ENCODE measurements around the gene CIAPIN1. TPM values are rescaled to one million over a fixed set of nuclear protein-coding genes. Genes with fewer than 3 reads are reported as not detected.
A peak's percentile ranks its signal among the peaks of the same experiment; 100 is the strongest.

CIAPIN1 gene
- total and polyA plus RNA-seq, 2 of the 4 experiments (the other 2 are of a cell fraction): 41.6 to 47.7 TPM

DNA sequence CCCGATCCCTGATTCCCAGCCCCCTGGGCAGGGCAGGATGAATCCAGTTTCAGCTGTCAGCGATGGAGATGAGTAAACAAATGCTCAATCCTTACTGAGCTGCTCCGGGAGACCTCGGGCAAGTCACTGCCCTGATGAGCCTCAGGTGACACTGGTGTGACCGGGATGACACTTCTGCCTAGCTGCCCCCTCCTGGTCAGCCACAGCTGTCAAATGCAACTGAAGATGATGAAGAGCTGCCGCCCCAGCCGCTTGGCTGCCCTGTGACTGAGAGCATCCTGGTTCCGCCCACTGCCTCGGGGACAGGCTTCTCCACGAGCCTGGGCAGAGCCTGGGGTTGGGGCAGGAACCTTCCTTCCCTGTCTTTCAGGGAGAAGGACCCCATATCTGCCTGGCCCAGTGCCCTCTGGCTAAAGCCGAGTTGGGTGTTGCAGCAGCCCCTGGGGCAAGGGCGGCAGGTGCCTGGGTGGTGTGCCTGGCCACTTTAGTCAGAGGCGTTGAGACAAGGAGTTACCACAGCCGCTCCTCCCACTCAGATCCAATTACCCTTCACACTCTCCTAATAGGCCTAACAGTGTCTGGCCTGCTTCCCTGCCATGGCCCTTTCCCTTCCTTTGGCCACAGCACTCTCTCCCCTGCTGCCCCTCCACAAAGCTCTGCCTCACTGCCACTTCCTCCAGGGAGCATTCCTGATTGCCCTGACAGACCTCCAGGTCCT lies 37.2 kb downstream of the CIAPIN1 start:
- ATAC-seq (ENCODE audit: low read depth) (no peak), DNase-seq (no peak)
- ChIA-PET POLR2A (ENCODE audit: unreplicated experiment) (no interaction called here), CTCF (interaction anchor here (0.6 to 1.0 kb wide), 2 partner anchors 7 to 224 kb away, joined by 3 to 6 read pairs; partner anchors contain the start of genes PSME3IP1 and RSPRY1)
- Histone ChIP-seq H3K79me1 (ENCODE audit: low read depth in 1 of 2, low read length in 2 of 2) (no peaks in the 10 kb centered on the region), H3K36me3 (ENCODE audit: control insufficient read depth, insufficient read depth, low read length) (no peaks in the 10 kb centered on the region), H2BK20ac (ENCODE audit: low read depth, low read length) (no peak overlapping the region), H2BK15ac (ENCODE audit: low read depth, low read length) (no peak overlapping the region), H2AK9ac (replicated peaks; ENCODE audit: low read depth, low read length, poor library complexity) (no peak overlapping the region), H3K4me3 (ENCODE audit: insufficient read depth, low read depth, low read length) (no peak overlapping the region), H3K27ac (ENCODE audit: insufficient read depth, low read length) (no peak overlapping the region), H3K4ac (ENCODE audit: low read depth, low read length) (no peak overlapping the region), H2BK120ac (ENCODE audit: low read depth, low read length) (no peak overlapping the region), H2BK5ac (ENCODE audit: low read depth, low read length, poor library complexity, severe bottlenecking) (no peak overlapping the region), H3K14ac (replicated peaks; ENCODE audit: low read depth, low read length) (no peak overlapping the region), H3K56ac (ENCODE audit: extremely low read depth, insufficient read depth, low read length) (no peak overlapping the region), H3K9me3 (ENCODE audit: control insufficient read depth, insufficient read depth, low read length) (no peaks in the 10 kb centered on the region), H4K20me1 (ENCODE audit: insufficient read depth, low read length) (no peaks in the 10 kb centered on the region), H3K4me2 (ENCODE audit: low read depth, low read length) (no peak overlapping the region), H3K9ac (ENCODE audit: low read depth, low read length) (no peak overlapping the region), H2AFZ (replicated peaks; ENCODE audit: low read length, poor library complexity) (peak overlapping the region; percentile 17), H3K4me1 (ENCODE audit: control insufficient read depth, insufficient read depth, low read length) (no peaks in the 10 kb centered on the region), H4K8ac (ENCODE audit: low read depth in 2 of 2, low read length in 2 of 2) (no peak overlapping the region), H4K91ac (ENCODE audit: insufficient read depth, low read depth, low read length) (no peak overlapping the region), H3K9me1 (ENCODE audit: insufficient read depth, low read length) (no peaks in the 10 kb centered on the region), H3K27me3 (ENCODE audit: control insufficient read depth, insufficient read depth, low read length) (peaks cover 56% of the 10 kb centered on the region), H4K5ac (ENCODE audit: low read depth, low read length) (no peak overlapping the region), H2AK5ac (ENCODE audit: low read depth, low read length) (no peak overlapping the region), H3K18ac (ENCODE audit: low read depth, low read length) (no peak overlapping the region), H3K23ac (ENCODE audit: low read depth, low read length) (no peak overlapping the region)
- in situ Hi-C loops (cut with MboI; ENCODE audit: low sequenced_read_pairs): loop anchor here (10.0 kb wide), 1 partner anchor 325 kb away; no protein-coding TSS in a partner anchor
- BruUV-seq (replicated peaks): no TSS peak
- WGBS, 2 experiments (ENCODE audit: extremely low coverage in 2 of 2, insufficient read length in 1 of 2): 40% methylated on average over 5 of the region's 14 CpGs; no CpG with 5 or more reads in 1 of the 2 experiments
- TF ChIP-seq RCOR1 (IDR thresholded peaks at IDR 0.05; ENCODE audit: insufficient replicate concordance, low read length) (no peak), NFE2L2 (IDR thresholded peaks at IDR 0.05; ENCODE audit: low read depth, low read length) (no peak), RAD21 (IDR thresholded peaks at IDR 0.05; ENCODE audit: low read length) (no peak), RFX5 (IDR thresholded peaks at IDR 0.05; ENCODE audit: low read depth, low read length) (no peak), FOS (IDR thresholded peaks at IDR 0.05; ENCODE audit: low read depth, low read length) (no peak), CEBPB (IDR thresholded peaks at IDR 0.05; ENCODE audit: low read depth, low read length) (no peak), SMC3 (IDR thresholded peaks at IDR 0.05; ENCODE audit: low read depth, low read length) (no peak), BHLHE40 (IDR thresholded peaks at IDR 0.05; ENCODE audit: low read depth, low read length) (no peak), MAFK (IDR thresholded peaks at IDR 0.05; ENCODE audit: low read depth, low read length) (no peak), MXI1 (IDR thresholded peaks at IDR 0.05; ENCODE audit: borderline replicate concordance, low read depth, low read length) (no peak)
- TF ChIP-seq, protein P1, sequence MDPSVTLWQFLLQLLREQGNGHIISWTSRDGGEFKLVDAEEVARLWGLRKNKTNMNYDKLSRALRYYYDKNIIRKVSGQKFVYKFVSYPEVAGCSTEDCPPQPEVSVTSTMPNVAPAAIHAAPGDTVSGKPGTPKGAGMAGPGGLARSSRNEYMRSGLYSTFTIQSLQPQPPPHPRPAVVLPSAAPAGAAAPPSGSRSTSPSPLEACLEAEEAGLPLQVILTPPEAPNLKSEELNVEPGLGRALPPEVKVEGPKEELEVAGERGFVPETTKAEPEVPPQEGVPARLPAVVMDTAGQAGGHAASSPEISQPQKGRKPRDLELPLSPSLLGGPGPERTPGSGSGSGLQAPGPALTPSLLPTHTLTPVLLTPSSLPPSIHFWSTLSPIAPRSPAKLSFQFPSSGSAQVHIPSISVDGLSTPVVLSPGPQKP (IDR thresholded peaks at IDR 0.05; ENCODE audit: borderline replicate concordance, low read depth, low read length): no peak
- TF ChIP-seq, protein P2, sequence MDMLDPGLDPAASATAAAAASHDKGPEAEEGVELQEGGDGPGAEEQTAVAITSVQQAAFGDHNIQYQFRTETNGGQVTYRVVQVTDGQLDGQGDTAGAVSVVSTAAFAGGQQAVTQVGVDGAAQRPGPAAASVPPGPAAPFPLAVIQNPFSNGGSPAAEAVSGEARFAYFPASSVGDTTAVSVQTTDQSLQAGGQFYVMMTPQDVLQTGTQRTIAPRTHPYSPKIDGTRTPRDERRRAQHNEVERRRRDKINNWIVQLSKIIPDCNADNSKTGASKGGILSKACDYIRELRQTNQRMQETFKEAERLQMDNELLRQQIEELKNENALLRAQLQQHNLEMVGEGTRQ (IDR thresholded peaks at IDR 0.05; ENCODE audit: low read depth, low read length): no peak
- dilution Hi-C loops (cut with HindIII; ENCODE audit: low sequenced_read_pairs, unreplicated experiment): no loop called here
- intact Hi-C loops (cut with micrococcal nuclease): no loop called here
